HuH-7.5 (cell line): ENCODE results near the gene LRRC2.
"Not testable (repeated sequence)": the region's sequence is repeated elsewhere in the genome, so short reads cannot be mapped to it uniquely, and the experiment has no call there.

Experiments
- DNase-seq: peaks from one replicate; pipeline ENCODE4 v3.0.0; 2011; ENCODE audit warnings: low spot score

LRRC2 gene

DNA sequence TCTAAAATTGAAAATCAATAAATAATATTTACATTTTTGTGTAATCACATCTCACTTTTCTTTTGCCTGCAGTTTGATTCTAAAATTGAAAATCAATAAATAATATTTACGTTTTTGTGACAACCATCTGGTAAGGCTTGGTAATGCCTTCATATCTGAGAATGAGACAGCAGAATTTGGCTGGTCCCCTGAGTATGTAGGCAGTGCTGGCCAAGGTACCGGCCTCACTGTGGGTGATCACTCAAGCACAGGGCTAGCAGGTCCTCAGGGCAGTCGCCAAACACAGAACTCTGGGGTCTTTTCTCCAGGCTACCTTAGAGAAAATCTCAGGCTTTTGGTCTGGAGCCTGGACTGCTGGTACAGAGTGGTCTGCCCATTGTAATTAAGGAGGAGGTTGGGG lies 42.1 kb downstream of the LRRC2 start:
- no peak for DNase-seq

DNA sequence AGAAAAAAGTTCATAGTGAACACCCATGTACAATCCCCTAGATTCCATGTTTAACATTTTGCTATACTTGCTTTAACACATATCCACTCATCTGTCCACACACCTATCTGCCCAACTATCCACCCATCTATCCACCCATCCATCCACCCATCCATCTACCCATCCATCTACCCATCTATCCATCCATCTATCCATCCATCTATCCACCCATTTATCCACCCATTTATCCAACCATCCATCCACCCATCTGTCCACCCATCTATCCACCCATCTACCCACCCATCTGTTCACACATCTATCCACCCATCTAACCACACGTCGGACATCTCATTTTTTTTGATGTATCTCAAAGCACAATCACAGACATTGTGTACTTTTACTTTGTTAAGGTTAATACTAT lies 42.5 kb downstream of the LRRC2 start:
- no peak for DNase-seq

DNA sequence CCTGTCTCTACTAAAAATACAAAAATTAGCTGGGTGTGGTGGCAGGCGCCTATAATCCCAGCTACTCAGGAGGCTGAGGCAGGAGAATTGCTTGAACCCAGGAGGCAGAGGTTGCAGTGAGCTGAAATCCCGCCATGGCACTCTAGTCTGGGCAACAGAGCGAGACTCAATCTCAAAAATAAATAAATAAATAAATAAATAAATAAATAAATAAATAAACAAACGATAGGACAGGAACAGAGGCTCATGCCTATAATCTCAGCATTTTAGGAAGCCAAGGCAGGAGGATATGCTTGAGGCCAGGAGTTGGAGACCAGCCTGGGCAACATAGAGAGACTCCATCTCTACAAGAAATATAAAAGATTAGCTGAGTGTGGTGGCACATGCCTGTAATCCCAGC lies 43.9 kb downstream of the LRRC2 start:
- DNase-seq, result not testable (repeated sequence)

DNA sequence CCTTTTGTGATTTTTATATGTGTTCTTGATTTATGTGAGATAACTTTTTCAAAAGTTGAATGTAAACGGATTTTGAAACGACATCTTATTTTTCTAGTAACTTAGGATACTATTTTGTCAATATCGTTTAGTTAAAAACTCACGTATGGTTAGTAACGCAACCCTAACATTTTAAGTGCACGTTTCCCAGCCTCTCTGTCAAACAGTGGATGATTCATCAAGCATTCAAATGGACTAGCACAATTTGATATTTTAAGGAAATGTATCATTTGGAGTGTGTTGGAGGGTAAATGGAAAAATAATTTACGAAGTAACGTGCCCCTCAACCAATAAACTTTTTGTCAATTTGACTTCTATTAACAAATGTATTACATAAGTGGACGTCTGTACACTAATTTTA lies 45.0 kb downstream of the LRRC2 start:
- no peak for DNase-seq

DNA sequence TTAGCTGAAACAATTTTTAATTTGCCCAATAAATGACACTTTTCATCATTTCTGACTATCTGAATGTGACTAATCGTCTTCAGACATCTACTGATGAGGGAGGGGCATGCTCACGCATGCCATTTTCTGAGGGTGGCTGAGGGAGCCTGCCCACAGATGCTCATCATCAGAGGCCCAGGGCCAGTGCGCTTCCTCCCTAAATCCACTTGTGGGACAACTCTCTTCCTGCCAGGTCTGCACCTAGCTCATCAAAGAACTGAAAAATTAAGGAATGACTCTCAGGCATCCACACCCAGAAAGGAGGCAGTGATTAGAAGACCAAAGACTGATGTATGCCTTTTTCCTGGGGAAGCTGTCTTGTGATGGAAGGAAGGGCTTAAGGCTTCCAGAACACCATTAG lies 45.6 kb downstream of the LRRC2 start:
- no peak for DNase-seq

DNA sequence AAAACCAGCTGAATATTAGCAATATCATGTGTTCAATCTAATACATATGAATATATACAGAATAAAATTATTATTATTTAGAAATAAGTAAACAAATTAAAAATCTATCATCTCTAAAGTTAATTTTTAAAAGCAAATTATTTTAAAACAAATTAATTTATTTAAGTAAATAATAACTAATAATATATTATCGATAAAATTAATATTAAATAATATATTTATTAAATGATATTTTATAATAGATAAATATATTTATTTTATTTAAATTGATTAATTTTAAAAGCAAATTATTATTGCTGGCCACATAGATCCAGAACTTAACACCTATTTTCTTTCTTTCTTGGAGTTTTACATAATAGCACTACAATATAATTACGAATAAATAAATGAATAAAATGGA lies 46.1 kb downstream of the LRRC2 start:
- no peak for DNase-seq

DNA sequence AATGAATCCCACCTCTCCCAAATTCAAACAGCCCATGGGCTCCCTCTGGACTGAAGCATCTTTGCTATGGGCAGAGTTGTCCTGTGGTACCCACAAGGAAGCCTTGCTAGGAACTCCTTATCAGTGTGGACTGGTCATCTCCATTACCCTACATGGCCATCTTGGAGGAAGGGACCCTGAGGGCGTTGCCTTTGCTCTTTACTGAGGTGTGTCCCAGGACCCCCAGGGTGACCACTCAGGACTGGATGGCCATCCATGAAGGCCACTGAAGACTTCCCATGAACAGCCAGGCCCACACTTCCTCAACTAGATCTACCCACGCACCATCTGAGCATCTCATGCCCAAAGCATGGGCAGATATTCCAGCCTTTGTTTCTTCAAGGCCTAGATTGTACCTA lies 48.3 kb downstream of the LRRC2 start:
- DNase-seq, result no peak

DNA sequence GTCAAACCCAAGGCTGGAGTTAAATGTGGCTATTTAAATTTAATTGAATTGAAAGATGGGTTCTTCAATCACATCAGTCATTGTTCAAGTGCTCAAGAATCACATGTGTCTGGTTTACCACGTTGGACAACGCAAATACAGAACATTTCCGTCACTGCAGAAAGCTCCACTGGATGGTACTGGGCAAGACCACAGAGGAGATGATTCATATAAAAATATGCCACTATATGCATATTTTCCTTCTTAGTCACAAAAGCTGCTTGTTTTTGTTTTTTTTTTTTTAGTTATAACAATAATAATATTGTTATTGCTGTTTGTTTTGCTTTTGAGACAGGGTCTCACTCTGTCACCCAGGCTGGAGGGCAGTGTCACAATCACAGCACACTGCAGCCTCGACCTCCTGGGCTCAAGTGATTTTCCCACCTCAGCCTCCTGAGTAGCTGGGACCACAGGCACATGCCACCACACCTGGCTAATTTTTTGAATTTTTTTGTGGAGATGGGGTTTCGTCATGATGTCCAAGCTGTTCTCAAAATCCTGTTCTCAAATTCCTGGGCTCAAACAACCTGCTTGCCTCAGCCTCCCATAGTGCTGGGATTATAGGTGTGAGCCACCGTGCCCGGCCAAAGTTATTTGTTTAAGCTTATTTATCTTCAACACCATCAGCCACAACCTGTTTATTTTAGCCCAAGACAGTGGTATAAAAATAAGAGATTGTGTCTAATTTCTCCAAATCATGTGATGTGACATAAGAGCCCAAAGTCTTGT lies 48.9 kb downstream of the LRRC2 start:
- no peak for DNase-seq

DNA sequence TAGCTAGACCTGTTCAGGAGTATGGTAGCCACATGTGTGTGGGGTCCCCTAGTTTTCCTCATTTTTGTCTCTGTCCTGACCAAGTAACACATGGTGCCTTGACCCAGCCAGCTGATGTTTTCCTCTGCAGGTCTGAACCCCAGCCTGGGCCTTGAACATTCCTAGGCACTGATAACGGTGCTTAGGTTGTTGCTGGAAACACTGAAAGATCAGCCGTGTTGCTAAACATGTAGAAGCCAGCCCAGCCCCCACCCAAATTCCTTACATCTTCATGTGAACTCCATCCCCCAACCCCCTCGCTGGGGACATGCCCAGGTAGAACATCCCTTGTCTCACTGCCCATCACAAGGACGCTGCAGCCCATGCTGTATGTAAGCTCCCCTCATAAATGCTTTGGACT lies 49.6 kb downstream of the LRRC2 start:
- DNase-seq, result no peak

DNA sequence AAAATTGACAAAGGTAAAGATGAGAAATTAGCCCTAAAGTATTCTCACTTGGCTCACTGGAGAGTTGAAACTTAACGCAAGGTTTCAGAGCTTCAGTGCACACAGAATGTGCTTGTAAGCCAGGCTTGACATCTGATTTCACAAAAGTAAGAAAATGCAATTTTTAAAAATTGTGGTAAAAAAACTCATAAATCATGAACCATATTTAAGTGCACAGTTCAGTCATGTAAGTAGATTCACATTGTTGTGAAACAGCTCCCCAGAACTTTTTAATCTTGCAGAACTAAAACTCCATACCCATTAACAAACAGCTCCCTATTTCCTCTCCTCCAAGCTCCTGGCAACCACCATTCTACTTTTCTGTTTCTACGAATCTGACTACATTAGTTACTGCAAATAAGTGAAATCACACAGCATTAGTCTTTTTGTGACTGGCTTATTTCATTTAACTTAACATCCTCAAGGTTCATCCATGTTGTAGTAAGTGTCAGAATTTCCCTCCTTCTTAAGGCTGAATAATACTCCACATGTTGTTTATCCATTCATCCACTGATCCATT lies 53.8 kb downstream of the LRRC2 start:
- DNase-seq, result no peak

DNA sequence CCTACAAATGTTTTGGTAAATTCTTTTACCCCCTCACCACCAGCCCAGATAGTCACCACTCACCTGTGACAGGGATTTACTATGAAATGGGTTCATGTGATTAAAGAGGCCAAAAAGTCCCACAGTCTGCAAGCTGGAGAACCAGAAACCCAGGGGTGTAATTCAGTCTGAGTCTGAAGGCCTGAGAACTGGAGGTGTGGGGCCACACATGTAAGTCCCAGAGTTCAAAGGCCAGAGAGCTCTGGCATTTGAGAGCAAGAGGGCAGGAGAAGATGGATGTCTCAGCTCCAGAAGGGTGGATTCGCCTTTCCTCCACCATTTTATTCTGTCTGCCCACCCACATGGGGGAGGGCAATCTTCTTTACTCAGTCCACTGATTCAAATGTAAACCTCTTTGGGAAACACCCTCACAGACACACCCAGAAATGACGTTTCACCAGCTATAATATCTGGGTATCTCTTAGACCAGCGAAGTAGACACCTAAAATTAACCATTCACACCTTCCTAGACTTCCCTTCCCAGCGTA lies 56.4 kb downstream of the LRRC2 start:
- DNase-seq, result no peak

DNA sequence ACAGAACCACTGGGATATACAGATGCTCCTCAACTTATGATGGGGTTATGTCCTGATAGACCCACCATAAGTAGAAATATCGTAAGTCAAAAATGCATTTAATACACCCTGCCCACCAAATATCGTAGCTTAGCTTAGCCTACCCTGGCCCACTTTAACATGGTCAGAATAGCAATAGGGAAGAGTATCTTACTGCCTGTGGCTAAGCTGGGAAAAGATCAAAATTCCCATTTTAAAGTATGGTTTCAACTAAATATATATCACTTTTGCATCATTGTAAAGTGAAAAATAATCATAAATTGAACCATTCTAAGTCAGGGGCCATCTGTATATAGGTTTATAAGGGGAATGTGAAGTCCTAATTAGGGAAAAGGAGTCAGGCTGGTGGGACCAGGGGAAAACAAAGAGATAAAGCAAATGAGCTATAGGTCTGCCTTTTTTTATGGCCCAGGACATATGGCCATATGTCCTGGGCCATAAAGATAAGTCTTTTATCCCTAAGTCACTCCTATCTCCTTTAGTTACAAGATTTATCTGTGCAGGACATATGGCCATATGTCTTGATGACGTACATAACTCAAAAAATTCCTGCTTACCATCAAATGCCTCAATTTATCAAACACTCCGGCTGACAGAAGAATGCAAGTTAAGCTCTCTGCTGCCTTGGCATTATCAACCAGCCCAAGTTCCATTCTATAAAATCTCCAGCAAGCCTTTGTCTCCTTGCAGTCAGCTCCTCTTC lies 57.1 kb downstream of the LRRC2 start:
- no peak for DNase-seq

DNA sequence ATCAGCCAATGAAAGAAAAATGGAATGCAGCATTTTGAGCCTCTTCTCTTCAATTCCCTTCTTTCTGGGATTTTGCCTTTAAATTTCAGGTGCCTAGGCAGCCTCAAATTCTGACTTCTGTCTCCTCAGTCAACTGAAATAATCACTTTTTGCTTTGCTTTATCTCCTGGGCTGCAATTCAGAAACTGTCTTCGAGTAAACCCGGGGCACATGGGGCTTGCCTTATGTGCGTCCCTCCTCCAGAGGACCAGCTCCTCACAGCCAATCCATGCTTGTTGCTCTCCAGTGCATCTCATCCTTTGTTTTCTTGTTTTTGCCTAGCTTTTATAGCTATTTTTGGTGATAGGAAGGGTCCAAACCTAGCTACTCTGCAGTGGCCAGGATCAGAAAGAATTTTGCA lies 59.6 kb downstream of the LRRC2 start:
- no peak for DNase-seq

DNA sequence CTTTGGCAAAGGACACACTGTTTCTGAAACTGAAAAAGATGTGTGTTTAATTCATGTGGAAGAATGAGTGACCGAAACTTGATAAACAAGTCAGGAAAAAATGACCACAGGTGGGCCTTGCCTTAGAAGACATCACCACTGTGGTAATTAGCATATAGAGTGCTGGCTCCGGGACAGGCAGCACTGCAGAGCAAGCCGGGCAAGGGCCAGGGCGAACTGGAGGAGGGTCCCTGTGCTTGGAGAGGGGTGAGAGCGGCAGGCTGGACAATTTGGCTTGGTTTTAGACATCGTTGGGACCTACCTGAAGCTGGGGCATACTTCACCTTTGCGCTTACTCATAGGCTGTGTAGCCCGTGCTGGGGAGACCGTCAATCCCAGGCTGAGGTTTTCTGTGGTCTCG lies 60.1 kb downstream of the LRRC2 start:
- DNase-seq, result no peak

DNA sequence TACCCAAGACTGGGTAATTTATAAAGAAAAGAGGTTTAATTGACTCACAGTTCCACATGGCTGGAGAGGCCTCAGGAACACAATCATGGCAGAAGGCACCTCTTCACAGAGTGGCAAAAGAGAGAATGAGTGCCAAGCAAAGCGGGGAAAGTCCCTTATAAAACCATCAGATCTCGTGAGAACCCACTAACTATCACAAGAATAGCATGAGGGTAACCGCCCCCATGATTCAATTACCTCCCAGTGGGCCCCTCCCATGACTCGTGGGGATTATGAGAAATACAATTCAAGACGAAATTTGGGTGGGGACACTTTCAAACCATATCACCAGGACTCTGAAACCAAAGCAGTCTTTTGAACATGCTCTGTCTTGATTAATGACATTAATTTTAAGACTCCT lies 61.3 kb downstream of the LRRC2 start:
- no peak for DNase-seq

DNA sequence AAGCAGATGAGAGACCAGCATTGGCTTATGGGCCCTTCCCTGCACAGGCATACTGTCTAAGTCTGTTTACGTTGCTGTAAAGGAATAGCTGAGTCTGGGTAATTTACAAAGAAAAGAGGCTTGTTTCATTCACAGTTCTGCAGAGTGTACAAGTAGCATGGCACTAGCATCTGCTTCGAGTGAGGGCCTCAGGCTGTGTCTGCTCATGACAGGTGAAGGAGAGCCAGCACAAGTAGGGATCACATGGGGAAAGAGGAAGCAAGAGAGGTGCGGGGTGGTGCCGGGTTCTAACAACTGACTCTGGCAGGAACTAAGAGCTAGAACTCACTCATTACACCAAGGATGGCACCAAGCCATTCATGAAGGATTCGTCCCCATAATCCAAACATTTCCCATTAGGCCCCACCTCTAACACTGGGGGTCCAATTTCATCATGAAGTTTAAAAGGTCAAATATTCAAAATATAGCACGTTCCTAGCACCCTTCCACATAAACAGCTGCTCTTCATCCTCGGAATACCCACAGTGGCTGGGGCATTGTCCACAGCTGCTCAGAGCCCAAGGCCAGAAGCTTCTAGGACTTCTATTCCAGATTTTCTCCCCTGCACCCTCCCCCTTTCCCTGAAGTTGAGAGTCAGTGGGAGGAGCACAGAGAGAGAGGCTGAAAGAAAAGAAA lies 62.8 kb downstream of the LRRC2 start:
- DNase-seq, result no peak

DNA sequence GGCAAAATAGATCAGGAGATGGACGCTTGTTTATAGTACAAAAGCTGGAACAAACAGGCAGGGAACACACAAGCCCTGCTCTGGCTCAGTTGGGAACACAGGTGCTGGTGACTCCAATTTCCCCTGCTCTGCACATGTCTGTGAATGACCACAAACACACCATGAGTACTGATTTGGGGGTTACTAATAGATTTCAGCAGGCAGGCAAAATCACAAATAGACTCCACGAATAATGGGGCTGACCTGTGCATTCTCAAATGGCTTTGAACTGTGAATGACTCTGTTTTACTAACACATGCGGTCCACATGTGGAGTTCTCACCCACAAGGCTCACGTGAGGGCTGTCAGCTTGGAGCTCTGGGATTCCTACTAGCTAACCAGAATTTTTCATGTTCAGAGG lies 64.4 kb downstream of the LRRC2 start:
- no peak for DNase-seq

DNA sequence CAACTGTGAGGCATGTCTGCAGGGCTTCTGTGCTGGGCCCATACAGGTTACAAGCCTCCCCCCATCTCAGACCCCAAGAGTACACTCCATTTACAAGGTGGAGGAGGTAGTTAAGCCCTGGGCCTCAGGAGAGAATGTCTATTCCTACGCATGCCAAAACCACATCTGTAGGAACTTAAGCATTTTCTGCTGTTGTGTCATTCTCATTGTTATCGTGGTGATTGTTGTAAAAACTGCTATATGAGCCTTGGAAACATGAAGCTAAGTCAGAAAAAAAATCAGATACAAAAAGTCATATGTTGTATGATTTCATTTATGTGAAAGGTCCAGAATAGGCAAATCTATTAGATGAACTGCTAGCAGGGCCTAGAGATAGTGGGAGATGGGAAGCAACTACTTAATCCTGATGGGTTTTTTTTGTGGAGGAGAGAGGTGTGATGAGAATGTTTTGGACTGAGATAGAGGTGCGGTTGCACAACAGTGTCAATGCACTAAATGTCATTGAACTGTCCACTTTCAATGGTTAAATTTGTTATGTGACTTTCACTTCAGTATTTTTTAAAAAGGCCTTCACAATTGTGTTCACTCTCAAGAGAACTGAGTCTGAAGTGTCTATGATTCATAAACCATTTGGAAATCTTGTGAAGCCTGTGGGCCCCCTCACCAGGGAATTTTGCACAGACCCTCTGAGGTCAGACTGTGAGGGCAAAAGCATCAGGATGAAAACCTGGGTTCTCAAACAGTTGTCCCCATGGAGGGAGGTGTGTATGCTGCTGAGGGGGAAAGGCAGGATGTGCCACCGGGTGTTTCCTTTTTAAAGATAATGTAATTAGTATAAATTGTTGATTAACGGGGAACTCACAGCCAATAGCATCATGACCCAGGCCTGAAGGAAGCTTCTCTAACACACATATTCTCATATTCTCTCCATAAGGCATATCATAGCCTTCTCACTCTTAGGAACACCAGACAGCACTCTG lies 65.2 kb downstream of the LRRC2 start:
- no peak for DNase-seq

DNA sequence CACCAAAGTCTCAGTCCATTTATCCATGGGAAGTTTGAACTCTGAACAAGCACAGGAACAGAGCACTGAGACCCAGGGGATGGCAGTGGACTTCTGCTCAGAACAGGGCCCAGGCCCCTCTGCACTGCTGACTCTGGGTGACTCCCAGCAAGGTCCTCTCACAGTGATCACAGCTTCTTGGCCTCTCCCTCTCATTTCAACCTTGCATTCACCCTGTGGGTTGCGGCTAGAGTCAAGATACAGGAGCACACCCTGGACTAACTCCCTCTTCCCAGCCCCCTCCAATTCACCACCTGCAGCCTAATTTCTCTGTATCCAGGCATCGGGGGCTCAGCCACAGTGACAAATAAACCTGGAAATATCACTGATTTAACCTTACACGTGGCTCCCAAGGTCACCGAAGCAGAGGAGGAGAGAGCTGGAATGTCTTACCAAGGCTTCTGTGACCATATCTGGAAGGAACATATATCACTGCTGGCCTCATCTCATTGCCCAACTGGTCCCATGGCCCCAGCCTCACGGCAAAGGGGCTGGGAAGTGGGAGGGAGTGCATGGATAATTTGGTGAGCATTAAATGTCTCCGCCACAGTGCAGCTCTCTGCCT lies 67.1 kb downstream of the LRRC2 start:
- no peak for DNase-seq

DNA sequence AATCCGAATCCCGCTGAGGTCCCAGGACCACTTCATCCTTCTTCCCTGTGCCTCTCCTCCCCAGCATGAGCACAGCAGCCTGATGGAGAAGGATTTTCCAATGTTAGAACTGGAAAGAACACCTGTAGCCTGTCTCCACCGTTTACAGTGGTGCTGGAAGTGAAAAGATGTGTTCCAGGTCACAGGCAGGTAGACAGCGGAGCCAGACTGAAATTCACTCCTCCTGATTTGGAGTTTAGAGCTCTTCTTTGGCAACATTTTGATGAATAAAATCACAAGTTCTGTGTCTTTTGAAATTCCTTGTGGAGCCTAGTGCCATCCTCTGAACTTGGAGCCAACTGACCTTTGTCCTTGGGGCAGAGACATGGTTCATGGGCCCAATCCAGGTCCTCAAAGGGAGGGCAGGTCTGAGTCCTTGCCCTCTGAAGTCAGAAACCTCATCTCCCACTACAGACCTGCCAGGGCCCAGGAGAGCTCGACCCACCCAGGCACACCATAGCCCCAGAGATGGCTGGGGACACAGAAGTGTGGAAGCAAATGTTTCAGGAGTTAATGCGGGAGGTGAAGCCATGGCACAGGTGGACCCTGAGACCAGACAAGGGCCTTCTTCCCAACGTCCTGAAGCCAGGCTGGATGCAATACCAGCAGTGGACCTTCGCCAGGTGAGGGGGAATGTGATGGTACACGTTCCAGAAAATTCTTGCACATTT lies 68.4 kb downstream of the LRRC2 start, which contains the start of gene RTP3:
TSS of gene RTP3 (plus strand) at position 421 of the 710 bp plus-strand sequence. CDS start at position 508, 87 bp downstream.
- DNase-seq, result no peak
